NCI-H345 treated with DMSO at 0.1 percent for 48 hours (cell line): ENCODE measurements around the gene LRIT2.

Source experiments
- DNase-seq: peaks from one replicate; lab custom pipeline; 2025; ENCODE audit not compliant: unreplicated experiment; lab: John Stamatoyannopoulos, UW

Gene LRIT2

GRCh38 chr10:84243759-84244158 lies 18.4 kb upstream of the LRIT2 start:
- DNase-seq, result no peak

- DNase-seq, result no peak
Measured at GRCh38 chr10:84241185-84241790, 15.9 kb upstream of the LRIT2 start, which contains the start of gene LRIT1. Gene LRIT1, minus strand, starts transcription at chr10:84241546. Its CDS starts 107 bp downstream, at chr10:84241439.

- no peak for DNase-seq
Measured at GRCh38 chr10:84238909-84239308, 13.6 kb upstream of the LRIT2 start.

GRCh38 chr10:84237199-84238051 lies 12.1 kb upstream of the LRIT2 start:
- DNase-seq, result no peak

- no peak for DNase-seq
Measured at GRCh38 chr10:84236807-84237198, 11.5 kb upstream of the LRIT2 start.

- no peak for DNase-seq
Measured at GRCh38 chr10:84235096-84235495, 9.8 kb upstream of the LRIT2 start.

GRCh38 chr10:84234479-84234878 lies 9.1 kb upstream of the LRIT2 start:
- DNase-seq, result no peak

GRCh38 chr10:84233940-84234339 lies 8.6 kb upstream of the LRIT2 start:
- no peak for DNase-seq

- no peak for DNase-seq
Measured at GRCh38 chr10:84232376-84232775, 7.0 kb upstream of the LRIT2 start.

GRCh38 chr10:84230359-84230758 lies 5.0 kb upstream of the LRIT2 start:
- DNase-seq, result no peak

GRCh38 chr10:84227810-84228209 lies 2.5 kb upstream of the LRIT2 start:
- DNase-seq, result no peak

GRCh38 chr10:84226616-84227015 lies 1.3 kb upstream of the LRIT2 start:
- DNase-seq, result no peak

- no peak for DNase-seq
Measured at GRCh38 chr10:84224411-84225028, 824 bp downstream of the LRIT2 start.

GRCh38 chr10:84221916-84222315 lies 3.4 kb downstream of the LRIT2 start:
- DNase-seq, result no peak

- DNase-seq, result no peak
Measured at GRCh38 chr10:84217746-84218145, 7.6 kb downstream of the LRIT2 start.

GRCh38 chr10:84216834-84217233 lies 8.5 kb downstream of the LRIT2 start:
- no peak for DNase-seq

GRCh38 chr10:84214612-84215235 lies 10.6 kb downstream of the LRIT2 start:
- no peak for DNase-seq

- DNase-seq, result no peak
Measured at GRCh38 chr10:84214046-84214572, 11.2 kb downstream of the LRIT2 start.

- DNase-seq, result no peak
Measured at GRCh38 chr10:84213076-84213475, 12.3 kb downstream of the LRIT2 start.

- no peak for DNase-seq
Measured at GRCh38 chr10:84212014-84212413, 13.3 kb downstream of the LRIT2 start.

- DNase-seq, result no peak
Measured at GRCh38 chr10:84211566-84211965, 13.8 kb downstream of the LRIT2 start.
